Neural crest cell (in vitro differentiated cells): ENCODE results near the gene ASGR1. TPM values are rescaled to one million over a fixed set of nuclear protein-coding genes. Genes with fewer than 3 reads are reported as not detected.

Experiments
- DNase-seq: peaks from one replicate; pipeline ENCODE4 v3.0.0; 2021; ENCODE audit warnings: low read depth, mixed read lengths, low spot score
- H3K27ac Mint-ChIP-seq: one replicate; pipeline ENCODE4 v1.8.0; 2021; ENCODE audit warnings: mild to moderate bottlenecking, mixed read lengths; ENCODE audit not compliant: unreplicated experiment
- H3K27me3 Mint-ChIP-seq: 2 replicates; pipeline ENCODE4 v1.8.0; 2021; ENCODE audit warnings: low read depth, mild to moderate bottlenecking, mixed read lengths
- H3K36me3 Mint-ChIP-seq: 2 replicates; pipeline ENCODE4 v1.8.0; 2021; ENCODE audit warnings: low read depth, mild to moderate bottlenecking, mixed read lengths
- H3K4me1 Mint-ChIP-seq: 2 replicates; pipeline ENCODE4 v1.8.0; 2021; ENCODE audit warnings: mixed read lengths
- H3K4me3 Mint-ChIP-seq: one replicate; pipeline ENCODE4 v1.8.0; 2021; ENCODE audit warnings: mild to moderate bottlenecking, mixed read lengths
- H3K9me3 Mint-ChIP-seq: 2 replicates; pipeline ENCODE4 v1.8.0; 2021; ENCODE audit warnings: mixed read lengths
- CTCF ChIP-seq: fragments of 200-600 bp; sonication (generic); conservative IDR thresholded peaks from 2 replicates; pipeline ENCODE4 v1.5.0; 2021; ENCODE audit warnings: antibody characterized with exemption, mild to moderate bottlenecking
- microRNA-seq: library from miRNA; unstranded; fragments of <30 nt; microRNA quantifications from one replicate; pipeline ENCODE4, GENCODE V29; 2020
- total RNA-seq: library from RNA; stranded (reverse); gene quantifications from 2 replicates; pipeline ENCODE4 v1.2.1, GENCODE V29; 2021

ASGR1 gene
- total RNA-seq, 1 donor from 2014 or later: 11.2 TPM

GRCh38 chr17:7124923-7125322, 54.2 kb downstream of the ASGR1 start:
- no peaks in the 10 kb centered on the region for H3K9me3 Mint-ChIP-seq
- H3K36me3 Mint-ChIP-seq: no peaks in the 10 kb centered on the region
- no peaks in the 10 kb centered on the region for H3K4me1 Mint-ChIP-seq
- H3K4me3 Mint-ChIP-seq: no peak overlapping the region
- H3K27me3 Mint-ChIP-seq: peaks cover 9% of the 10 kb centered on the region
- TF ChIP-seq CTCF: no peak
- no peak for DNase-seq
- H3K27ac Mint-ChIP-seq: no peak overlapping the region

GRCh38 chr17:7123844-7124243, 55.3 kb downstream of the ASGR1 start:
- H3K9me3 Mint-ChIP-seq: no peaks in the 10 kb centered on the region
- no peak overlapping the region for H3K27ac Mint-ChIP-seq
- H3K36me3 Mint-ChIP-seq: no peaks in the 10 kb centered on the region
- H3K4me1 Mint-ChIP-seq: no peaks in the 10 kb centered on the region
- no peak for TF ChIP-seq CTCF
- peaks cover 10% of the 10 kb centered on the region for H3K27me3 Mint-ChIP-seq
- no peak overlapping the region for H3K4me3 Mint-ChIP-seq
- DNase-seq: no peak

Small RNA genes within 50 kb of the gene (microRNA-seq; reads per million reads assigned to microRNA genes)
- 13,023 reads per million, percentile 95 among the genes with 10 or more reads in this experiment for gene MIR324

Other genes with a start within 250 kb of the ASGR1 start
- 0.16 TPM in 1 of 2 replicates, not detected in the other for gene ALOX12, start 183.3 kb downstream of the ASGR1 start, total RNA-seq
- 143 and 157 TPM in 2 replicates for gene RNASEK, start 166.7 kb downstream of the ASGR1 start, total RNA-seq
- gene BCL6B, start 156.3 kb downstream of the ASGR1 start, total RNA-seq: 0.41 and 0.42 TPM in 2 replicates
- 11.1 and 12.2 TPM in 2 replicates for gene SLC16A13, start 143.4 kb downstream of the ASGR1 start, total RNA-seq
- not detected in 2 replicates for gene SLC16A11, start 135.3 kb downstream of the ASGR1 start, total RNA-seq
- gene CLEC10A, start 99.1 kb downstream of the ASGR1 start, total RNA-seq: not detected in 2 replicates
- gene ASGR2, start 64.5 kb downstream of the ASGR1 start, total RNA-seq: not detected in 2 replicates
- 49.4 and 51.4 TPM in 2 replicates for gene DLG4, start 40.5 kb upstream of the ASGR1 start, total RNA-seq
- 215 and 220 TPM in 2 replicates for gene ACADVL, start 40.6 kb upstream of the ASGR1 start, total RNA-seq
- 130 and 140 TPM in 2 replicates for gene DVL2, start 55.1 kb upstream of the ASGR1 start, total RNA-seq
- gene PHF23, start 60.1 kb upstream of the ASGR1 start, total RNA-seq: 72.7 and 75.2 TPM in 2 replicates
- 470 and 479 TPM in 2 replicates for gene GABARAP, start 63.1 kb upstream of the ASGR1 start, total RNA-seq
- gene CTDNEP1, start 72.4 kb upstream of the ASGR1 start, total RNA-seq: 179 and 182 TPM in 2 replicates
- gene ELP5, start 72.8 kb upstream of the ASGR1 start, total RNA-seq: 74.4 and 77.4 TPM in 2 replicates
- gene CLDN7, start 83.1 kb upstream of the ASGR1 start, total RNA-seq: not detected in 2 replicates
- 5.8 and 6.1 TPM in 2 replicates for gene SLC2A4, start 102.3 kb upstream of the ASGR1 start, total RNA-seq
- 0.54 and 0.96 TPM in 2 replicates for gene YBX2, start 115.3 kb upstream of the ASGR1 start, total RNA-seq
- gene EIF5A, start 128.3 kb upstream of the ASGR1 start, total RNA-seq: 725 and 743 TPM in 2 replicates
- 84.2 and 89.9 TPM in 2 replicates for gene GPS2, start 136.0 kb upstream of the ASGR1 start, total RNA-seq
- 65.6 and 69.5 TPM in 2 replicates for gene NEURL4, start 150.0 kb upstream of the ASGR1 start, total RNA-seq
- gene ACAP1, start 157.2 kb upstream of the ASGR1 start, total RNA-seq: 1.2 and 1.3 TPM in 2 replicates
- 7.9 and 8.0 TPM in 2 replicates for gene KCTD11, start 172.8 kb upstream of the ASGR1 start, total RNA-seq
- not detected in 2 replicates for gene TMEM95, start 175.8 kb upstream of the ASGR1 start, total RNA-seq
- gene TNK1, start 201.7 kb upstream of the ASGR1 start, total RNA-seq: 0.21 and 0.43 TPM in 2 replicates
- gene PLSCR3, start 215.2 kb upstream of the ASGR1 start, total RNA-seq: 21.9 and 25.7 TPM in 2 replicates
- 71.5 and 71.6 TPM in 2 replicates for gene TMEM256, start 224.7 kb upstream of the ASGR1 start, total RNA-seq
- 104 and 106 TPM in 2 replicates for gene NLGN2, start 228.5 kb upstream of the ASGR1 start, total RNA-seq
- gene SPEM1, start 241.0 kb upstream of the ASGR1 start, total RNA-seq: 0.26 and 0.93 TPM in 2 replicates
- gene SPEM2, start 246.2 kb upstream of the ASGR1 start, total RNA-seq: not detected in 2 replicates
- gene SPEM3, start 249.5 kb upstream of the ASGR1 start, total RNA-seq: not detected in 2 replicates